Measurements from ENCODE around the gene SLC1A3.
A peak's percentile ranks its signal among the peaks of the same experiment; 100 is the strongest.
"Not testable (repeated sequence)": the region's sequence is repeated elsewhere in the genome, so short reads cannot be mapped to it uniquely, and the experiment has no call there.

Gene SLC1A3

DNA sequence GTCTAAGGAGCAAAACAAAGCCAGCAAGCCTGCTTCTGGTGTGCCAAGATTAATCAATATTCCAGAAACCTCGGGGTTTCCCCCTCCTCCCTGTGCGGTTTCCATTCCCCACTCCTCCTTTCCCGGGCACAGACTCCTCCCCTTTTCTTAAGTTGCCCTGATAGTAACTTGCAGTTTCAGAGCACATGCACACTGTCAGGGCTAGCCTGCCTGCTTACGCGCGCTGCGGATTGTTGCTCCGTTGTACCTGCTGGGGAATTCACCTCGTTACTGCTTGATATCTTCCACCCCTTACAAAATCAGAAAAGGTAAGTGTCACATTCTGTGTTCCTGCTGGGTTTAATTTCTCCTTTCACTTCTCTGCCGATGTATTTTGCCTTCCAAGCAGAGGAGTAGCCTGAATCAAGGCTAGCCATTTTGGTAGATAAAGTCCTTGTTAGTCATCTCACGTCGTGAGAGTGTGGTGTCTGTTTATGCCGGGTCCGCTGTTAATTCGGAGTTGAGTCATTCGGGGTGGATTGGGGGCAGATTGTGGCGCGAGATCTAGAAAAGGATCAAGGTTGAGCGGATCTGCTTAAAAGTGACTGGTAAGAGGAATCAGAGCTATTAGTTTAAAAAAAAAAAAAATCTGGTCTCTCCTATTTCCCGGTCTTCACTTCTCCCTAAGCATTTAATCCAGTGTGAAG is at the start of gene SLC1A3:
TSS of gene SLC1A3 (plus strand) at position 179 of the 686 bp plus-strand sequence. CDS start 1,818 bp downstream, outside the sequence.
- peak; percentile 66 for DNase-seq (ENCODE audit: insufficient read length, low spot score)
- FAIRE-seq: peak; percentile 94

DNA sequence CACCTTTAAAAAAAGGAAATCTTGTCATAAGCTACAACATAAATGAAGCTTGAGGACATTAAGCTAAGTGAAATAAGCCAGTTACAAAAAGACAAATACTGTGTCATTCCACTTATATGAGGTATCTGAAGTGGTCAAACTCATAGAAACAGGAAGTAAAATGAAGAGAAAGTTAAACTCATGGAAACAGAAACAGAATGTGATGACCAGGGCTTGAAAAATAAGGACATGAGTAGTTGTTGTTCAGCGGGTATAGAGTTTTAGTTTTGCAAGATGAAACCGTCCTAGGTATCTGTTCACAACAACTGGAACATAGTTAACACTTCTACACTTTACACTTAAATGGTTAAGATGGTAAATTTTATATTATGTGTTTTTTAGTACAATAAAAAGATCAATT is 47.8 kb upstream of the SLC1A3 start:
- FAIRE-seq (no peak), DNase-seq (ENCODE audit: insufficient read length, low spot score) (no peak)

- FAIRE-seq (no peak), DNase-seq (ENCODE audit: insufficient read length, low spot score) (no peak)
Observed at GRCh38 chr5:36561601-36562000, 44.8 kb upstream of the SLC1A3 start.

GRCh38 chr5:36569491-36569890 is 36.9 kb upstream of the SLC1A3 start:
- no peak for FAIRE-seq

DNA sequence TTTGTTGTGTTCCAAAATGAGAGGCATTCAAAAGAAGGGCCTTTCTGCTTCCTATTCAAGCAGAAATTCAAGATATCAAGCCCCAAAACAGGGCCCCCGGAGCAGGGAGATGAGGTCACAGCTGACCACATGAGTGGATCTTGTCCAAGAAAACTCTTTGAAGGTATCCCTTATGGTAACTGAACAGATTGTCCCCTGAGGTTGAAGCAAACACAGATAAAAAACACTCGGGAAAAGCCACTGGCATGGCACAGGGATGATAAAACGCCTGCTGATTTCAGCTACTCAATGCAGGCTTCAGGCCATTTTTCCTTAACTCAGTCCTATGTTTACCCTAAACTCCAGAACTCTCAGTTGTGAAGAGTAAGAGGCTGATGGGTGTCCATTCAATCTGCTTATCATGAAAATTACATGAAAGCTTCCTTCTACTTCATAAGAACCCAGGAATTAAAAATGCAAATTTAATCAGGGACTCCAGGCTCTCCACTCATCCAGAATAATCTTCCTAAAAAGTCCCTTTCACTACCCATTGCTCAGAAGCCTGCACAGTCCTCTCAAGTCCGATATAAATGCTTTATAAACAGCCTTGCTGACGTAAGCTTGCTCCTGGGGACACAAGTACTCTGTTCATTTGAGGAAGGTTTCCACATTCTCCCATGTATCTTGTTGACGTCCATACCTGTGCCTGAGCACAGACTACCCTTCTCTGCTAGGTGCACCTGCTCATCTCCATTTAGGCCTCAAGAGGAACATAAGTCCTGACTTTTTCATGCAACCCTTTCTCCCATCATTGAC is 35.9 kb upstream of the SLC1A3 start:
- DNase-seq (ENCODE audit: insufficient read length, low spot score) (no peak), FAIRE-seq (no peak)

More at GRCh38 chr5:36569491-36569890, 36.9 kb upstream of the SLC1A3 start:
- DNase-seq (ENCODE audit: insufficient read length, low spot score): no peak

GRCh38 chr5:36571401-36572042 is 34.9 kb upstream of the SLC1A3 start:
- no peak for DNase-seq (ENCODE audit: insufficient read length, low spot score)
- FAIRE-seq: no peak

DNA sequence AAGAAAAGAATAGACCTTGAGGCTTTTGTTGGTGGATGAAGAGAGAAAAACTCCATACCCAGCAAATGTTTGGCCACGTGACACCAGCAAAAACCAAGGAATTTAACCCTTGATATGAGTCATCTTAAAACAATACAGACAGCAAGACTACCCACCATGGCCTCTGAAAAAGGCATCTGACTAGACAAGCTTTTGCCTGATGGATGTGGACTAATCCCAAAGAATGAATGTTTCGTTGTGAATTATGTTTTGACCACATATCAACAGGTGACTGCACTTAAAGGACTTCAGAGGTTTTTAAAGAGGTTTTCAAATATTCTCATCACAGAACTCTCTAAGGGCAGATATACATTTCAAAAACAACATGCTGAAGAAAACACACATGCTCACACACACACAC is 33.0 kb upstream of the SLC1A3 start:
- FAIRE-seq (peak; percentile 9), DNase-seq (ENCODE audit: insufficient read length, low spot score) (peak; percentile 43)

DNA sequence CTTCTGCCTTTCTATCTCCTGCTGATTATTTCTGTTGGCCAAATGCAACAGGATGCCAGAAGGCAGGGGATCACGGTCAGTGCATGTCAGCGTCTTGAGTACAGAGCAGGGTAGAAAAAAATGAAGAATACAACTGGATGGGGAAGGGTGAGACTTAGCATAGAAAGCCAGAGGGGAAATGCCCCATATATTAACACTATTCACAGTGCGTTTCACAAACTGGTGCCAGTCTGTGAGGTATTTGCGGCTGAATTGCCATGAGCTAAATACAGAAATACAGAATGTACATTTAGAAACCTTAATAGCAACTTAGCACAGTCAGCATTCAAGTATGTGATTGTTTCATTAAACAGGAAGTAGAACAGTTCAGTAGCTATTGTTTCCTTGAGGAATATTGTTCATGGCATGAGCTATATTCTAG is 31.0 kb upstream of the SLC1A3 start:
- FAIRE-seq (peak; percentile 55), DNase-seq (ENCODE audit: insufficient read length, low spot score) (no peak)

- FAIRE-seq: no peak
- no peak for DNase-seq (ENCODE audit: insufficient read length, low spot score)
Observed at GRCh38 chr5:36576721-36577120, 29.7 kb upstream of the SLC1A3 start.

- DNase-seq (ENCODE audit: insufficient read length, low spot score); FAIRE-seq: not testable (repeated sequence)
Observed at GRCh38 chr5:36579858-36580257, 26.5 kb upstream of the SLC1A3 start.

- no peak for DNase-seq (ENCODE audit: insufficient read length, low spot score)
- no peak for FAIRE-seq
Observed at GRCh38 chr5:36581070-36581469, 25.3 kb upstream of the SLC1A3 start.

DNA sequence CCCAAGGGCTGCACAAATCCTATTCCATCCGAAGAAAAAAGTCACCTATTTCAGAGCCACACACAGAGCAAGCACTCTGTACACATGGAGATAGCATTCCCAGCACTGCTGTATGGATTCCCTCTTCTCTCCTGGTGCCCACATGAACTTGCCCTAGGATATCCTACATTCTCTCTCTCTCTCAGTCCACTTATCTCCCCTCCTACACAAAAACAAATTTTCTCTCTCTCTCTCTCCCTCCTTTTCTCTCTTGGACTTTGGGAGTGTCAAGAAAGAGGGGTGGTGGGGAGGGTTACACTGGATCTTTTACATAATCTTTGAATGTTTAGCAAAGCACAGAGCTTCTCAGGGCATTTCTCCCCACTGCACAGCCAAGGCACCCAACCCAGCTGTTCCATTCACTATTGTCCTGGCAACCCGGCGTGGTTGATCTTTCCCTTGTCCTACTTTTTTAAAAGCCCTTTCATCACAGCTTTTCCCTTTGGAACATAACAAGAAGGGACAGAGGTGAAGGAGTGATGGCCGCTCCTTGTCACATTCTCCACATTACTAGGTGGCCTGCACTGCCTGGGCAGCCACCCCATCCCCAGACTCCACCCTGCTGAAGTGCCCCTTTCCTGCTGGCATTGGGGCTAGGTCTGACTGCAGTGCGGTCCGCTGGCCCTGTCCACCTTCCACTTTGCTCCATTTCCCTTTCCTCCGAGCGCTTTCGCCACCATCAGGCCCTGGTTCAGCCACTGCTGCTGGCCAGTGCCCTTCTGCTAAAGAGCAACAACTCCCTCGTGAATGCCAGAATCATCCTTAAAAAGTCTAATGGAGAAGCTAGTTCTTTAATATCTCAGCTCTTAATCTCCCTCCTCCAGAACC is 22.2 kb upstream of the SLC1A3 start:
- DNase-seq (ENCODE audit: insufficient read length, low spot score) (no peak), FAIRE-seq (peak; percentile 76)

- DNase-seq (ENCODE audit: insufficient read length, low spot score): no peak
- no peak for FAIRE-seq
Observed at GRCh38 chr5:36585701-36586100, 20.7 kb upstream of the SLC1A3 start.

DNA sequence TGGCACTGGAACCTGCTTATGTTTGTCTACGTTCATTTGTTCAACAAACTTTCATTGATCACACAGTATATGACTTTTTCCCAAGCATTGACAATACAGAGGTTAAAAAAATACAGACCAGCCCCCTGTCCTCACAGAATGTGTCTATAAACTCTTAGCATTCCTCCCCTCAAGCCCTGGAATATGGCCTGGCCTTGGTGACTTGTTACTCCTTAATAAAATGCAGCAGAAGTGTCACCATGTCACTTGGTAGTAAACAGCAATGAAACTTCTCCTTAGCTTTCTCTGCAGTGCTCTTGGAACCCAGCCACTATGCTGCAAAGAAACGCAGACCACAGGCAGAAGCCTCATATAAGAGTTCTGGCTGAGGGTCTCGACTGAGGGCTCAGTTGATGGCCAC is 19.1 kb upstream of the SLC1A3 start:
- FAIRE-seq: peak; percentile 48

GRCh38 chr5:36589735-36590134 is 16.7 kb upstream of the SLC1A3 start:
- not testable (repeated sequence) for FAIRE-seq; DNase-seq (ENCODE audit: insufficient read length, low spot score)

More for the DNA sequence above, 19.1 kb upstream of the SLC1A3 start:
- DNase-seq (ENCODE audit: insufficient read length, low spot score): no peak

GRCh38 chr5:36590513-36591286 is 15.7 kb upstream of the SLC1A3 start:
- no peak for DNase-seq (ENCODE audit: insufficient read length, low spot score)
- FAIRE-seq: no peak

DNA sequence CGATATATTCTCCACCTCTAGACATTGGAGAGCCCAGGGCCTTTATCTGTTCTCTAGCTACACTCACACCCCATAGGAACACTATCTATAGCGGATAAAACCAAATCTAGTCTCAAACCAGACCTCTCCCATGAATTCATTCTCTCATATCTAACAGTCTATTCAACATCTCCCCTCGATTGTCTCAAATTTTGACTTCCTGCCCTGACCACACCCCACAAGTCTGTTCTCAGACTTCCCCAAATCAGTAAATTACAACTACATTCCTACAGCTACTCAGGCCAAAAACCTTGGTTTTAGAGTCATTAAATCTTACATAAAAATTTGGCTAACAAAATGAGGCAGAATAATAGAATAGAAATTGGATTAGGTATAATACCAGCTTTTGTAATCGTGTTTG is 12.5 kb upstream of the SLC1A3 start:
- no peak for FAIRE-seq
- no peak for DNase-seq (ENCODE audit: insufficient read length, low spot score)

- FAIRE-seq: no peak
Observed at GRCh38 chr5:36596247-36596646, 10.2 kb upstream of the SLC1A3 start.

GRCh38 chr5:36596756-36597155 is 9.7 kb upstream of the SLC1A3 start:
- FAIRE-seq: no peak
- no peak for DNase-seq (ENCODE audit: insufficient read length, low spot score)

More at GRCh38 chr5:36596247-36596646, 10.2 kb upstream of the SLC1A3 start:
- DNase-seq (ENCODE audit: insufficient read length, low spot score): no peak

GRCh38 chr5:36598045-36598444 is 8.4 kb upstream of the SLC1A3 start:
- DNase-seq (ENCODE audit: insufficient read length, low spot score): no peak
- FAIRE-seq: no peak
